Panc1 (cell line): ENCODE results near the gene ZBBX. TPM values are rescaled to one million over a fixed set of nuclear protein-coding genes. Genes with fewer than 3 reads are reported as not detected.

Experiments
- ATAC-seq: fragments of 200-7000 bp; cut with Tn5 transposase; 2 replicates; pipeline ENCODE4 v1.9.1; 2020; ENCODE audit warnings: mild to moderate bottlenecking, moderate library complexity
- BruUV-seq: library from RNA; stranded (reverse); fragments of 400-500 nt; replicated peaks from 2 replicates; lab custom pipeline; 2021; lab: Mats Ljungman, UMichigan
- CTCF ChIA-PET: fragments of 300-600 bp; sonication (Branson Sonifier 250); formaldehyde crosslinking; loops from one replicate; lab custom pipeline; 2022; ENCODE audit warnings: antibody characterized with exemption; lab: Charles Lee
- POLR2A ChIA-PET: fragments of 300-600 bp; sonication (Branson Sonifier 250); formaldehyde crosslinking; loops from one replicate; lab custom pipeline; 2022; ENCODE audit warnings: antibody characterized with exemption; lab: Charles Lee
- DNase-seq: peaks from one replicate; pipeline ENCODE4 v3.0.0-alpha.2; 2010; ENCODE audit warnings: low read depth, low spot score
- H3K27ac ChIP-seq: 2 replicates; pipeline ENCODE4 v1.5.1; 2011; ENCODE audit warnings: mild to moderate bottlenecking, low read length, inconsistent platforms
- H3K27me3 ChIP-seq: fragments of 200-500 bp; sonication (Bioruptor generic); 2 replicates; pipeline ENCODE4 v1.6.0; 2014; ENCODE audit warnings: low read length, inconsistent platforms; ENCODE audit not compliant: control insufficient read depth, insufficient read depth
- H3K36me3 ChIP-seq: fragments of 200-500 bp; sonication (Bioruptor generic); 2 replicates; pipeline ENCODE4 v1.5.1; 2014; ENCODE audit warnings: inconsistent platforms, mild to moderate bottlenecking, low read length, moderate library complexity; ENCODE audit not compliant: control insufficient read depth, insufficient read depth
- H3K4me1 ChIP-seq: 2 replicates; pipeline ENCODE4 v1.5.1; 2011; ENCODE audit warnings: inconsistent platforms, mild to moderate bottlenecking, low read length, moderate library complexity; ENCODE audit not compliant: control insufficient read depth, insufficient read depth
- H3K4me3 ChIP-seq, 2 experiments: 2 replicates each; pipeline ENCODE4 v1.5.1; 2011 to 2012; ENCODE audit warnings: low read depth in 2 of 2, low read length in 2 of 2, mild to moderate bottlenecking in 2 of 2, inconsistent platforms in 1 of 2, moderate library complexity in 1 of 2
- H3K9me3 ChIP-seq: fragments of 200-500 bp; sonication (Bioruptor generic); 2 replicates; pipeline ENCODE4 v1.5.1; 2014; ENCODE audit warnings: low read depth, mild to moderate bottlenecking, inconsistent platforms, low read length, moderate library complexity; ENCODE audit not compliant: control insufficient read depth, insufficient read depth
- POLR2AphosphoS5 ChIP-seq: IDR thresholded peaks from 2 replicates; pipeline ENCODE4 v1.6.1; 2012; ENCODE audit warnings: mild to moderate bottlenecking, low read depth, low read length, moderate library complexity
- SIN3A ChIP-seq: IDR thresholded peaks from 2 replicates; pipeline ENCODE4 v1.6.1; 2012; ENCODE audit warnings: low read depth, mild to moderate bottlenecking, low read length, moderate library complexity, borderline replicate concordance; ENCODE audit not compliant: insufficient read depth
- TCF7L2 ChIP-seq: IDR thresholded peaks from 2 replicates; pipeline ENCODE4 v1.6.1; 2011; ENCODE audit warnings: mild to moderate bottlenecking, low read depth, low read length, inconsistent platforms
- in situ Hi-C: cut with HindIII; loops from 2 replicates; pipeline ENCODE4 v1.10.0; 2016; ENCODE audit warnings: low sequenced_read_pairs, low pct_unique_long_range_greater_than_20kb
- intact Hi-C: fragments of 100-400 bp; cut with micrococcal nuclease; formaldehyde crosslinking; loops from one replicate; pipeline ENCODE4 v1.10.0; 2022; ENCODE audit not compliant: unreplicated experiment
- total RNA-seq: library from RNA; stranded (reverse); gene quantifications from one replicate; pipeline ENCODE4 v1.2.1, GENCODE V29; 2021; ENCODE audit not compliant: unreplicated experiment
- TF ChIP-seq, protein P1 (sequence below), 2 experiments: IDR thresholded peaks; 2 replicates each; pipeline ENCODE4 v1.6.1; 2011 to 2012; ENCODE audit warnings: low read depth in 2 of 2, control low read depth in 1 of 2, low read length in 1 of 2, mild to moderate bottlenecking in 1 of 2, moderate library complexity in 1 of 2; ENCODE audit not compliant: insufficient read depth in 1 of 2
- TF ChIP-seq, protein P2 (sequence below): fragments of 450-650 bp; IDR thresholded peaks from 2 replicates; pipeline ENCODE4 v1.5.1; 2017; ENCODE audit warnings: mild to moderate bottlenecking

Gene ZBBX
- total RNA-seq, 1 experiment from 2014 or later, result not detected

DNA sequence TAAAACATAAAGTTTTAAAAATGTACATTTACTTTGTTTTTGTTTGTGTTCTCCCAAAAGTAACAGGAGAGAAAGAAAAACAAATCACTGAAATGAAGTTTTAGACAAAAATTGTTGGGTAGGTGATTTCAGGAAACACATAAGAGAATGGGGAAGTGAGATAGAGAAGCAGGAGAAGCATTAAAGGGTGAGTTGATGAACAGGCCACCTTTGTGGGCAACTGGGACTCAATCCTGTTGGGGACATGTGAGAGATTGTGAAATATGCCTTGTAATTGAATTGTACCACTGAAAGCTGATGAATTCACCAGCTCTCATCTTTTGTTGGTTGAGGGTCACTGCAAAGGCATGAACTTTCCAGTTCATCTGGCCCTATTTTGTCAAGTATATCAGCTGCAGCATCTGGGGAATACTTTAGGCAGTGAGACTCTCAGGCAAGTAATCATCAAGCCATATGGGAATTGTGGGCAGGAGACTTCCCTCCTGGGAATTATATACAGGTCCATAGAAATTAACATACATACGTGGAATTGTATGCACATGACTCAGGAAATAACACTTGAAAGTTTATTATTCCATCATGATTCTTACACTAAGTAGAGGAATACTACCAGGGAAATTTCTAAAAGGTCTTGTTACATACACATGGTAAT is 181.0 kb downstream of the ZBBX start:
- Histone ChIP-seq H3K4me3 (no peak overlapping the region), H3K9me3 (no peaks in the 10 kb centered on the region), H3K36me3 (no peaks in the 10 kb centered on the region), H3K27me3 (no peaks in the 10 kb centered on the region), H3K27ac (no peak overlapping the region), H3K4me1 (no peaks in the 10 kb centered on the region)
- in situ Hi-C loops (no loop called here), intact Hi-C loops (no loop called here)
- no peak for ATAC-seq
- ChIA-PET CTCF (no interaction called here), POLR2A (no interaction called here)
- TF ChIP-seq, protein P1, sequence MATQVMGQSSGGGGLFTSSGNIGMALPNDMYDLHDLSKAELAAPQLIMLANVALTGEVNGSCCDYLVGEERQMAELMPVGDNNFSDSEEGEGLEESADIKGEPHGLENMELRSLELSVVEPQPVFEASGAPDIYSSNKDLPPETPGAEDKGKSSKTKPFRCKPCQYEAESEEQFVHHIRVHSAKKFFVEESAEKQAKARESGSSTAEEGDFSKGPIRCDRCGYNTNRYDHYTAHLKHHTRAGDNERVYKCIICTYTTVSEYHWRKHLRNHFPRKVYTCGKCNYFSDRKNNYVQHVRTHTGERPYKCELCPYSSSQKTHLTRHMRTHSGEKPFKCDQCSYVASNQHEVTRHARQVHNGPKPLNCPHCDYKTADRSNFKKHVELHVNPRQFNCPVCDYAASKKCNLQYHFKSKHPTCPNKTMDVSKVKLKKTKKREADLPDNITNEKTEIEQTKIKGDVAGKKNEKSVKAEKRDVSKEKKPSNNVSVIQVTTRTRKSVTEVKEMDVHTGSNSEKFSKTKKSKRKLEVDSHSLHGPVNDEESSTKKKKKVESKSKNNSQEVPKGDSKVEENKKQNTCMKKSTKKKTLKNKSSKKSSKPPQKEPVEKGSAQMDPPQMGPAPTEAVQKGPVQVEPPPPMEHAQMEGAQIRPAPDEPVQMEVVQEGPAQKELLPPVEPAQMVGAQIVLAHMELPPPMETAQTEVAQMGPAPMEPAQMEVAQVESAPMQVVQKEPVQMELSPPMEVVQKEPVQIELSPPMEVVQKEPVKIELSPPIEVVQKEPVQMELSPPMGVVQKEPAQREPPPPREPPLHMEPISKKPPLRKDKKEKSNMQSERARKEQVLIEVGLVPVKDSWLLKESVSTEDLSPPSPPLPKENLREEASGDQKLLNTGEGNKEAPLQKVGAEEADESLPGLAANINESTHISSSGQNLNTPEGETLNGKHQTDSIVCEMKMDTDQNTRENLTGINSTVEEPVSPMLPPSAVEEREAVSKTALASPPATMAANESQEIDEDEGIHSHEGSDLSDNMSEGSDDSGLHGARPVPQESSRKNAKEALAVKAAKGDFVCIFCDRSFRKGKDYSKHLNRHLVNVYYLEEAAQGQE (IDR thresholded peaks at IDR 0.05; ENCODE audit: insufficient read depth in 1 of 2, low read depth in 2 of 2, low read length in 1 of 2), result no peak
- TF ChIP-seq TCF7L2, result no peak
- TF ChIP-seq, protein P2, sequence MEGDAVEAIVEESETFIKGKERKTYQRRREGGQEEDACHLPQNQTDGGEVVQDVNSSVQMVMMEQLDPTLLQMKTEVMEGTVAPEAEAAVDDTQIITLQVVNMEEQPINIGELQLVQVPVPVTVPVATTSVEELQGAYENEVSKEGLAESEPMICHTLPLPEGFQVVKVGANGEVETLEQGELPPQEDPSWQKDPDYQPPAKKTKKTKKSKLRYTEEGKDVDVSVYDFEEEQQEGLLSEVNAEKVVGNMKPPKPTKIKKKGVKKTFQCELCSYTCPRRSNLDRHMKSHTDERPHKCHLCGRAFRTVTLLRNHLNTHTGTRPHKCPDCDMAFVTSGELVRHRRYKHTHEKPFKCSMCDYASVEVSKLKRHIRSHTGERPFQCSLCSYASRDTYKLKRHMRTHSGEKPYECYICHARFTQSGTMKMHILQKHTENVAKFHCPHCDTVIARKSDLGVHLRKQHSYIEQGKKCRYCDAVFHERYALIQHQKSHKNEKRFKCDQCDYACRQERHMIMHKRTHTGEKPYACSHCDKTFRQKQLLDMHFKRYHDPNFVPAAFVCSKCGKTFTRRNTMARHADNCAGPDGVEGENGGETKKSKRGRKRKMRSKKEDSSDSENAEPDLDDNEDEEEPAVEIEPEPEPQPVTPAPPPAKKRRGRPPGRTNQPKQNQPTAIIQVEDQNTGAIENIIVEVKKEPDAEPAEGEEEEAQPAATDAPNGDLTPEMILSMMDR, result no peak
- no peak for TF ChIP-seq SIN3A
- no peak for TF ChIP-seq POLR2AphosphoS5
- no peak for DNase-seq
- BruUV-seq, result no TSS peak

Other genes with a start within 250 kb of the ZBBX start
- gene SERPINI2, start 93.7 kb upstream of the ZBBX start, total RNA-seq, result not detected